Stimulated activated naive CD4-positive, alpha-beta T cell (primary cell): ENCODE results near the gene TMEM255B.
"Not testable (repeated sequence)": the region's sequence is repeated elsewhere in the genome, so short reads cannot be mapped to it uniquely, and the experiment has no call there.

Experiments used
- DNase-seq, 6 experiments: peaks; one replicate each; lab custom pipeline; 2025; lab: John Stamatoyannopoulos, UW

The TMEM255B gene

GRCh38 chr13:113817860-113818691 is 59.0 kb downstream of the TMEM255B start:
- no peak for DNase-seq

DNA sequence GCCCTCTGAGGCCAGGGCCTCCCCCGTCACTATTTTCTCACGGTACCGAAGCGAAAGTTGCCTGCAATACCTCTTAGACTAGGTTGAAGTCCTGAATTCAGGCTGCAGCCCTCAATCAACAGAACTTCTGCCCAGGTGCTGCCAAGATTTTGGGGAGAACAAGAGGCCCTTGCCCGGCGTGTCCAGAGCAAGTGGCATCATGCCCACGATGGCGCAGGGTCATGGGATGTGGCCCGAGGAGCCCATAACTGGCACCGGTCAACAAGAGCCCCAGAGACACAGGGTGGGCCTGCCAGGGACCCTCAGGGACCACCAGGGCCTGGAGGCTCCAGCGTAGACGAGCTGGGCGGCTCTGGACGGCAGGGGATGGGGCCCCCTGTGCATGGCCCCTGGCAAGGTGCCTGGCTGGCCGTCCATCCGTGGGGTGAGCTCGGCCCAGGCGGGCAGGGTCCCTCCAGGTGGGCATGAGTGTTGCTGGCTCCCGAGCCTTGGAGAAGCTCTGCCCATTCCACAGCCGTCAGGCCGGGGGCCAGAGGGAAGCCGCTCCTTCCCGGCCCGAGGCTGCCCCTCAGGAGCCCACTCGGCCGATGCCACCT is 59.8 kb downstream of the TMEM255B start:
- DNase-seq, result no peak

GRCh38 chr13:113819341-113819730 is 60.3 kb downstream of the TMEM255B start:
- DNase-seq, result no peak

DNA sequence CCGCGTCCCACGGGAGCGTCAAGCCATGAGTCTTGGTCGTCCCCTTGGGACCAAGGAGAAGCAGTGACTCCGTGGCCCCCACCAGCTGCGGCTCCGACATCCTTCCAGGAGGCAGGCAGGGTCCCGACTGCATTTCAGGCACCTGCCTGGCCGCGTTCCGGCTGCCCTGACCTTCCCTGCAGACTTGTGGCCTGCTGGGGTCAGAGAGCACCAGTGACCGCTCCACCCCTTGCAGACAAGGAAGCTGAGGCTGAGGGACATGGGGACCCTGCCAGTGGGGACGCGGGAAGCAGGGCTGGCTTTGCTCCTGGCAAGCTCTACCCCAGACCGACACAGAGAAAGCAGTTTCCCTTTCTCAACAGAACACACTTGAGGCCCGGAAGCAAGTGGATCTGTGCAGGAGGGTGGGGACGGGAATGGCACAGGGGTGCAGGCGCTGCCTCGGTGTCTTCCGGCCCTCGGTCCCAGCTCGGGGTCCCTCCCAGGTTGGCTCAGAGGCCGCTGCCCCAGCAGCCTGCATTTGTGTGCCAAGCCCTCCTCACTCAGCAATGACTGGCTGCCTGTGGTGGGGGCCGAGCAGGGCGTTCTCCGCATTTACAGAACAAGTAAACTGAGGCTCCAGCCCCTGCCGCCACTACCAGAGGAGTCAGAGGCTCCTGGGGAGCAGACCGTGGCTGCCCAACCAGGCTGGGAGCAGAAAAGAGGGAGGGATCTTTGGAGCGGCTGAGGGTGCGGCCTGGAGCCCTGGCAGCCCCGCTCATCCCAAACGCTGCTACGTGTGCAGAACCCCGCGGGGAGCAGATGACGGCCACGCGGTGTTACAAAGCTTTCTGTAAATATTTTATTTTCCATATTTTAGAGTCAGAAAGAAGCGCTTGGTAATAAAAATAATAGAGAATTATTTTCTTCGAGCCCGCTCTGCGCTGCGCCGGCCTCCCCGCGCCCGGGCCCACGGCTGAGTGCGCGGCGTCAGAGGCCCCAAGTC is 61.0 kb downstream of the TMEM255B start:
- DNase-seq, result no peak

DNA sequence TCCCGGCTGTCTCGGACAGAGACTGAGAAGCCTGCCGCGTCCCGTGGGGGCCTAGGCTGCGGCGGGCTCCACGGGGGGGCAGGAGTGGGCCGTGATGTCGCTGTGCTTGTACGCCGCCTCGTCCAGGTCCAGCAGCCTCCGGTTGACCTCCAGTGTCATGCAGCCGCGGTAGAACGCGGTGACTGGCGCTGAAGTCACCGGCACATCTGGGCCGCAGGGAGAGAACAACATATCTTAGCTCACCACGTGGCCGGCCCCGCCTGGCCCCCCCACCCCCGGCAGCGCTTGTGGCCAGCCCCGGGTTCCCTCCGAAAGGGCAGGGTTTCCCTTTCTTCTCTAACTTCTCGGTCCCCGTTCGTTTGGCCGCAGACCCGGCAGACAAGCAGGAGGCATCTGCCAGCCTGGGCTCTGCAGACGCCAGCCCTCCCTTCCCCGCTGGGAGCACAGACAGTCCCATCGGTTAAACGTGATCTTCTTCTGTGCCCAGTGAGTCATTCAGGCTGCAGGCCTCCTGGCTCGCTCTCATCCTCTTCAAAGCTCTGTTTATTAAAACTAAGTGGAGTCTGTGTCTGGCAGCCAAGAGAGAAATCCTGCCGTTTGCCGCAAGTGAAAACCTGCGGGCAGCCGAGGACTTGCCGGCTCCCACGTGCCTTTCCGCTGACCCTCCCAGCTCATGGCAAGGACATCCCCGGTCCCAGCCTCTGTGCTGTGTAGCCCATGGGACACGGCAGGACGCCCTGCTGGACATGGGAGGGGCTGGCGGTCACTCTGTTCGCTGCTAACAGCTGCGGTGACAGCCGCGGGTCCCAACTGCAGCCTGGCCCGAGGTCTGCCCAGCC is 62.0 kb downstream of the TMEM255B start:
- DNase-seq, result no peak

- DNase-seq, result no peak
These were observed 62.8 kb downstream of the TMEM255B start for GRCh38 chr13:113821847-113822246.

- no peak for DNase-seq
These were observed 63.2 kb downstream of the TMEM255B start for GRCh38 chr13:113822266-113822665.

- no peak for DNase-seq
These were observed 64.1 kb downstream of the TMEM255B start for GRCh38 chr13:113822956-113823744.

DNA sequence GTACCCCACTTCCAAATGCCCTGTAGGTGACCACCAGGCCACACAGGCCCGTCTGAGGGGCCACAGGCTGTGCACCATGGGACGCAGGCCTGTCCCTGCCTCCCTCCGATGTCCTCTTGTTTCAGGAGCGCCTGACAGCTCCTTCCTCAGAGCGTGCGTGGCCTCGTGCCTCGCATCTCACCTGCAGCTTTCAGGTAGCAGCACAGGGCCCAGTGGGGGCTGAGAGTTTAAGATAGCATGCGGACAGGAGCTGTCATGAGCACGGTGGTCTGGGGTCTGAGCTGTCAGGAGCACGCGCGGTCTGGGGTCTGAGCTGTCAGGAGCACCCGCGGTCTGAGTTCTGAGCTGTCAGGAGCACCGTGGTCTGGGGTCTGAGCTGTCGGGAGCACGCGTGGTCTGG is 64.7 kb downstream of the TMEM255B start:
- no peak for DNase-seq

DNA sequence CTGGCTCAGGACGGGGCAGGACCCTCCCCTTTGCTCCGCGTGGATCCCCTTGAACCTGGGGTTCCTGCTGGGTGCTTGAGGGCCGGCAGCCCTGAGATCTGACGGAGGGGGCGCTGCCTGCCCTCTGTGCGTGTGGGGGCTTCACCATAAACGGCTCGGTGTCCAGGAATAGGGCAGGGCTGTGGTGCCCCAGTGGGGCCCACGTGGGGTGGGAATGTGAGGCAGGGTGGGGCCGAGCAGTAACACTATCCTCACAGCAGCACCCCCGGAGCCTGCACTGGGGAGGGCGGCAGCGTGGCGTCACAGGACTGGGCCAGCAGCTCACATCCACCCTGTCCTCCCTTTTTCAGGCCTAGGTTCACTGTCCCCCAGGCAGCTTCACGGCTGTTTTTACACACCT is 66.8 kb downstream of the TMEM255B start:
- DNase-seq, result no peak

GRCh38 chr13:113826446-113826845 is 67.4 kb downstream of the TMEM255B start:
- not testable (repeated sequence) for DNase-seq

GRCh38 chr13:113827021-113827420 is 68.0 kb downstream of the TMEM255B start:
- DNase-seq, result no peak

DNA sequence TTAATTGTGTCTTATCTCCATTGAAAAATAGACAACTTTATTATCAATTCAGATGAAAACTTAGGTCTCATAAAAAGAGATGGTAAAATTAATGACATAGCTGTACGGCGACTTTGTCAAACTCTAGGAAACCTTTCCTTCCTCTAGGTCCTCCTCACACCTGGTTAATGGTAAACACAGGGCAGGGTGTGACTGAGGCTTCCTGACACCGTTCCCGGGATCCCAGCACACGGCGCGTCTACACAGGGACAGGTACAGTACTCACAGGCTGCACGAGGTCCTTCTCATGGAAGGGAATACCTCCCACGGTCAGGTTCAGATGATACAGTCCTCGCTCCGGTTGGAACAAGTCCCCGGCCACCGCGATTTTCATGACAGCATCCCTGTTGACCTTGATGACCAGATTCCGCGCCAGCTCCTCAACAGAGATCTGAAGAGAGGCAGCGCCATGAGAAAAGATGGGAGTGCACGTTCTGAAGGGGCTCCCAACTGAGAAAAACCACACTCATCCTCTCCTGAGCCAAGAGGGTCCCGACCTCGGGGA is 69.3 kb downstream of the TMEM255B start:
- no peak for DNase-seq

GRCh38 chr13:113830426-113830950 is 71.5 kb downstream of the TMEM255B start:
- not testable (repeated sequence) for DNase-seq

- DNase-seq, result no peak
These were observed 72.0 kb downstream of the TMEM255B start for GRCh38 chr13:113831061-113831460.

GRCh38 chr13:113832205-113832604 is 73.2 kb downstream of the TMEM255B start:
- no peak for DNase-seq

DNA sequence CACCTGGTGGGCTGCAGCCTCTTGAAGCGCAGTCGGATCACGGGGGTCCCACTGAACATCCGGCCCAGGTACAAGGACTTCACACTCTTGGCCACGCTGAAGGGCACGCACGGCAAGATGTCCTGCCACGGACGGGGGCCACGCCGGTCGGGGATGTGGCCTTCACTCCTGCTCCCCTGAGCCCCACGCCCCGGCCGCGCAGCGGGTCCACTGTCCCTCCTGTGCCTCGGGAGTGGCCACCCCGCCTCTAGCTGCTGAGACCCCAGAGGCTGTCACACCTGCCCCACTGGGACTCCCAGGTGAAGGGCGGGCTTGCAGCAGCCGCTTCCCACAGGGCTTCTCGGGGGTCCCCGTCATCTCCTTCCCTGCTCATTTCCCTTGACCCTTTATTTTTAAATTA is 73.6 kb downstream of the TMEM255B start:
- no peak for DNase-seq

- no peak for DNase-seq
These were observed 74.2 kb downstream of the TMEM255B start for GRCh38 chr13:113833111-113833830.

GRCh38 chr13:113834006-113834405 is 75.0 kb downstream of the TMEM255B start:
- not testable (repeated sequence) for DNase-seq
